ENCODE data around the gene TTLL11.

GRCh38 chr9:122036988-122037387 is 56.1 kb downstream of the TTLL11 start:
- no peak for TF ChIP-seq CTCF (IDR thresholded peaks at IDR 0.05)
- TF ChIP-seq POLR2A (IDR thresholded peaks at IDR 0.05) = no peak

Measured in right lobe of liver (tissue), 4 donors.